GM12873 (cell line): Measurements from ENCODE around the gene SPTBN4.

Experiments used
- CTCF ChIP-seq: IDR thresholded peaks from 2 replicates; pipeline ENCODE4 v1.5.1; 2012; ENCODE audit warnings: low read depth, mild to moderate bottlenecking, moderate library complexity, low read length, control low read depth; ENCODE audit not compliant: insufficient read depth; ENCODE audit errors: missing control alignments

Gene SPTBN4

GRCh38 chr19:40523322-40524047 is 56.7 kb downstream of the SPTBN4 start:
- TF ChIP-seq CTCF: peak; percentile 95

GRCh38 chr19:40524133-40524549 is 57.3 kb downstream of the SPTBN4 start:
- no peak for TF ChIP-seq CTCF

GRCh38 chr19:40524655-40525054 is 57.9 kb downstream of the SPTBN4 start:
- TF ChIP-seq CTCF: no peak

- TF ChIP-seq CTCF: no peak
Measured at GRCh38 chr19:40525234-40526051, 58.6 kb downstream of the SPTBN4 start.

GRCh38 chr19:40528078-40528477 is 61.3 kb downstream of the SPTBN4 start:
- TF ChIP-seq CTCF: no peak

GRCh38 chr19:40528533-40529092 is 61.8 kb downstream of the SPTBN4 start:
- no peak for TF ChIP-seq CTCF
